ENCODE measurements around the gene BBIP1.
"Not testable (repeated sequence)": the region's sequence is repeated elsewhere in the genome, so short reads cannot be mapped to it uniquely, and the experiment has no call there.

The BBIP1 gene

DNA sequence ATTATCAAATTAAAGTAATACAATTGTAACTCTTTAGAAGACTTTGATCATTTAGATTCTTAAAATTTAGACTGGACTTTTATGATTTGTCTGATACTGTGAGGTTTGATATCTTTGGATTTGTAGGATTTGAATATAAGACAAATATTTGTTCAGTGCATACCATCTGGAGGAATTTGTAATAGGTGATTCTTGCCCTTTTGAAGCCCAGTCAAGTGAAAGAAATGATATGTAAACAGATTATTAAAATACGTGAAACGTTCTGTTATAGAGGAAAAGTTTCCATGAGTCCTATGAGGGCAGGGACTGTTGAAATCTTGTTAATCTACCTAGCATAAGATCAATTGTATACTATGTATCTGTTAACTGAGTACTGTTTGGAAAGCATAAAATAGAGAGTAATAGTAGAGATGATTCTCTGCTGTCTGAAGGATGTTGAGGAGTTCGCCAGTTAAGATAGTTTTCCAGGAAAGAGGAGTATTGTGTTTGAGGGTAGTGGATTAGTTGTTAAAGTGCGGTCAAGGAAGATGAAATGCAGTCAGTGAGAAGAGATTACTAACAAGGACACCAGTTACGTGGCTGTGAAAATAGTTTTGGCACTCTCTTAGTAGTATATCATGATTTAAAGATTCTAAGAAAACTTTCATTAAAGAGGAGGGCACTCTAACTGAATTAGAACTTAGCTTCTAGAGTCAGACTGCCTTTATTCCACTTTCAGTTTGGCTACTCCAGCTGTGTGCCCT is 32.9 kb downstream of the BBIP1 start:
- no peak for DNase-seq (ENCODE audit: low read depth in 2 of 2)

DNA sequence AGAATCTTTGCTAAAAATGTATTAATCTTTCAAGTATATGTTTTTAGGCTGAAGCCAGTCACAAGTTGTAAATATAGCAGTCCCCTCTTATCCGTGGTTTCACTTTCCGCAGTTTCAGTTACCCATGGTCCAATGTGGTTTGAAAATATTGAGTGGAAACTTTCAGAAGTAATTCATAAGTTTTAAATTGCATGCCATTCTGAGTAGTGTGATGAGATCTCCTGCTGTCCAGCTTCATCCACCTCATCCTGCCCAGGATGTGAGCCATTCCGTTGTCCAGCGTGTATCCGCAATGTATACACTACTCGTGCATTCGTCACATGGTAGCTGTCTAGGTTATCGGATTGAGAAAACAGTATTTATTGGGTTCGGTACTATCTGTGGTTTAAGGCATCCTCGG is 35.1 kb downstream of the BBIP1 start:
- DNase-seq (ENCODE audit: low read depth in 2 of 2): no peak

DNA sequence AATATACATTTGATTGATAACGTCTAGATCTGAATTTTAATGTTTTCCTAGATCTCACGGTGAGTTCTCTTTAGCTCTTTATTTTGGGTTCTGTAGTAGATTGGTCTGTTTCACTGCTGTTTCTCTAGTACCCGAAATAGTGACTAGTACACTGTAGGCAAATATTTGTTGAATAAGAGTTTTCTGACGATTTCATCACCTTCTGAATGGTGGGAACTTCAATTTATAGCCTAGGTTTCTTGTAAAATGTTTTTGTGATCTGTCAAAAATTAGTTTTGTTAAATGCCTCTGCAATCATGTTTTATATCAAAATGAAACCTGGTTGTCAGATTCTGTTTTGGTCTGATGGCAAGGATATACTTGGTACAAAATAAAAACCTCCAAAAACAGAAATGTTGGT is 37.1 kb downstream of the BBIP1 start:
- no peak for DNase-seq (ENCODE audit: low read depth in 2 of 2)

DNA sequence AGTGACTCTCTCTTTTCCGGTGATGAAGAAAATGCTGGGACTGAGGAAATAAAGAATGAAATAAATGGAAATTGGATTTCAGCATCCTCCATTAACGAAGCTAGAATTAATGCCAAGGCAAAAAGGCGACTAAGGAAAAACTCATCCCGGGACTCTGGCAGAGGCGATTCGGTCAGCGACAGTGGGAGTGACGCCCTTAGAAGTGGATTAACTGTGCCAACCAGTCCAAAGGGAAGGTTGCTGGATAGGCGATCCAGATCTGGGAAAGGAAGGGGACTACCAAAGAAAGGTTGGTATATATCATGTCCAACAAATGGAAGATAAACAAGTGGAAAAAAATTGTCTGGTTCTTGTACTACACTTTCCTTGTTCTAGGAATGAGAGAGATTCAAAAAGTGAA is 37.7 kb downstream of the BBIP1 start:
- no peak for DNase-seq (ENCODE audit: low read depth in 2 of 2)

GRCh38 chr10:110880012-110880411 is 39.0 kb downstream of the BBIP1 start:
- no peak for DNase-seq (ENCODE audit: low read depth in 2 of 2)

GRCh38 chr10:110876788-110877187 is 42.2 kb downstream of the BBIP1 start:
- no peak for DNase-seq (ENCODE audit: low read depth in 2 of 2)

DNA sequence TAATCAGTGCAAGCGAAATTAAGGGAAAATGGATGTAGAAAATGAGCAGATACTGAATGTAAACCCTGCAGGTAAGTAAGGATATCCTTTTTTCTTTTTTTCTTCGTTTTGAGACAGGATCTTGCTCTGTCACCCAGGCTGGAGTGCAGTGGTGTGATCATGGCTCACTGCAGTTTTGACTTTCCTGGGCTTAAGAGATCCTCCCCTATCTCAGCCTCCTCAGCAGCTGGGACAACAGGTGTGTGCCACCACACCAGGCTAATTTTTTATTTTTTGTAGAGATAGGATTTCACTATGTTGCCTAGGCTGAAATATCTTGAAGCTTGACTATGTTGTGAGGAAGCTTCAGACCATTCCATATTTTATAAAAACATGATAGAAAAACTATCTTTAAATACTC is 43.0 kb downstream of the BBIP1 start:
- DNase-seq (ENCODE audit: low read depth in 2 of 2): no peak

- DNase-seq (ENCODE audit: low read depth in 2 of 2): no peak
Observed at GRCh38 chr10:110873951-110874350, 45.0 kb downstream of the BBIP1 start.

- DNase-seq (ENCODE audit: low read depth in 2 of 2): no peak
Observed at GRCh38 chr10:110872984-110873923, 45.7 kb downstream of the BBIP1 start.

- DNase-seq (ENCODE audit: low read depth in 2 of 2): peak in 1 of 2 donors; percentile 53
Observed at GRCh38 chr10:110872145-110872983, 46.6 kb downstream of the BBIP1 start.

- peak; percentile 84 to 91 for DNase-seq (ENCODE audit: low read depth in 2 of 2)
Observed at GRCh38 chr10:110871298-110872084, 47.5 kb downstream of the BBIP1 start, which contains the start of gene PDCD4. Gene PDCD4, plus strand, starts transcription at chr10:110871928. Its CDS starts 4,100 bp downstream, at chr10:110876028.

DNA sequence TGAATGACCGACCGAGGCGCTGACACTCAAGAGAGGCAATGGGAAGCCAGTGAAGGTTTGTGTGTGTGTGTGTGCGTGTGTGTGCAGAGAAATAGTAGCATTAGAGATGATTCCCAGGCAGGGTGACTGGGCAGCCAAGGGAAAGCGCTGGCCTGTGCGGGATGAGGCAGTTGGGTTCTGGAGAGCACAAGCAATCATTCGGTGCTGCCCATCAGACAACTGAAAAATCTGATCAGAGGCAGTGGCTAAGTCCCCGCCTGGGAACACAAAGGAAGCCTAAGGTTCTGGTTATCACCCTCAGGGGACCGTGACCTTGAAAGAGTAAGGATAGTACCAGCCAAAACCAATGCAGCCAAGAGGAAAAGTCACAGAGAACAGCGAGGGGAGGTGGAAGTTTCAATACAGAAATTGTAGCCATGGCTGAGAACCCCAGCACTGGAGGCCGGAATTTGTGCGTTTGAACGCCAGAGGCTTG is 48.1 kb downstream of the BBIP1 start:
- no peak for DNase-seq (ENCODE audit: low read depth in 2 of 2)

DNA sequence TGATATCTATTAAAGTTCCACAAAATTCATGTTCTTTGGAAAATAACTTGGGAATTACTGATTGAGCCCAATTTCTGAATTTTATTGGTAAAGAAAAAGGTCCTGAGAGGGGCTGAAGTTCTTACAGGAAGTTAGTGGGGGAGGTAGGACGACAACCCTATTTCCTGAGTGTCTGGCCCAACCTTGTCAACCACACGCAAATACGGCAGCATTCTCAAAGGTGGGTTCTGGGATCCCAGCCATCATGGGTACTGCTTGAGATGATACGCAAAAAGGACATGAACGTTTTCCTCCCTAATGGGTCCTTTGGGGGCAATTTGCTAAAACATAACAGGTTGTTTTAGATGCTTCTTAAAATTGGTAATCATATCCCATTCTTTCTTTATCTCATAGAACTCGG is 50.0 kb downstream of the BBIP1 start:
- no peak for DNase-seq (ENCODE audit: low read depth in 2 of 2)

GRCh38 chr10:110867807-110868465 is 51.0 kb downstream of the BBIP1 start:
- no peak for DNase-seq (ENCODE audit: low read depth in 2 of 2)

GRCh38 chr10:110867011-110867806 is 51.8 kb downstream of the BBIP1 start:
- DNase-seq (ENCODE audit: low read depth in 2 of 2): not testable (repeated sequence)

DNA sequence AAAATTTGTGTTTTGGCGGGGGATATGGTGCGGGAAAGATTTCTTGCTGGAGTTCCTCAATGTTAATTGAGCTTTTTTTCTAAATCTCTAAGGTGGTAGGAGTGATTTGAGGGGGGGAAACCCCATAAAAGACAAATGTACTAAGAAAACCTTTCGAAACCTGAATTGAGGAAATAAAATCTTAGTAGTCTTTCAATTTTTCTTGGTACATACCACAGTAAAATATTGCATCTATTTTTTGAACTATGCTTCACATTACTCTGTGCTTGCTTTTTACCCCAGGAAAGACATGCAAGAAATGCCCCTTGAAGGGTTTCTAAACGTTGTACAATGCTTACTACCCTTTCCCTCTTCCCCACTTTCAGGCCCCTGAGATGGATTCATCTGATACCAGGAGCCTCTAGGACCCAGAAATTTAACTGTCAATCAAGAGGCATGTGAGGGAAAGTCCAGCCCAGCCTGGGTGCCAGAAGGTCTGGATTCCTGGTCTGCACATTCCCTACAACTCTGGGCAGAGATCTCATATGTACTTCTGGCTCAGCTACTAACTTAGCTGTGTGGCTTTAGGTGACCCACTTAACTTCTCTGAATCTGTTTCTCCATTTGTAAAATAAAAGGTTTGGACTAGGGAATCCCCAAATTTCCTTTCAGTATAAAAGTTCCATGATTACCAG is 53.0 kb downstream of the BBIP1 start:
- DNase-seq (ENCODE audit: low read depth in 2 of 2): no peak

DNA sequence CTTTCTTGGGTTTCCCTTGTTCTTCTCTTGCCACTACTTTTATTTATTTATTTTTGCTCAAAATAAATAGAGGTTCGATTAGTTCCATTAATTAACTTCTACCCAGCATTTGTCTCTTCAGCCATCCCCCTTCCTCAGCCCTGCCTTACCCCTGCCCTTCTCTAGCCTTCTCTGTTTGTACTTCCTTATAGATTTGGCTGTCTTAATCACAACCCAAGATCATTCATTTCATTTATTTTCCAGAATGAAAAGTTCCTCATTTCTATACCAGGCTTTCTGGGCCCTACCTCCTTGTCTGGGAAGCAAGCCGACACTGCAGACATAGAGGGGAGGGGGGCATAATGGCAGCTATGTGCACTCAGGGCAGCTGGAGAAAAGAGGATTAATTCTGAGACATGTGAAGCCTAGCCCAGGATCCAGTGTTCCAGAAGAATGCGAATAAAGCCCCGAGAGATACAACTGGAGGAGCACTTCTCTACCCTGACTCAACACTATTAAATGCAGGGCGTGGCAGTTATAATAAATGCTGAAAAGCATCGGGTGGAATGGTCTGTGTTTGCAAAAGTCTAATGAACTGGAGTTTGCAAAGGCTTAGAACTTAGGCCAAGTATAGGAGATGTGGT is 53.7 kb downstream of the BBIP1 start:
- DNase-seq (ENCODE audit: low read depth in 2 of 2): no peak

- no peak for DNase-seq (ENCODE audit: low read depth in 2 of 2)
Observed at GRCh38 chr10:110864662-110865140, 54.3 kb downstream of the BBIP1 start.
